ENCODE data around the gene PGAM4.

- no peak for TF ChIP-seq CTCF (IDR thresholded peaks at IDR 0.05)
- TF ChIP-seq POLR2A (IDR thresholded peaks at IDR 0.05) = no peak
- TF ChIP-seq EP300 (IDR thresholded peaks at IDR 0.05; ENCODE audit: low read depth) = no peak
Observed at GRCh38 chrX:77953302-77953701, 16.1 kb downstream of the PGAM4 start.

Data from transverse colon (tissue), 3 donors.